Measurements from ENCODE around the gene TPX2. TPM values are rescaled to one million over a fixed set of nuclear protein-coding genes. Genes with fewer than 3 reads are reported as not detected.

TPX2 gene
- polyA plus RNA-seq, 1 donor, result 21.5 TPM

GRCh38 chr20:31831211-31831610, 92.1 kb downstream of the TPX2 start:
- DNase-seq (ENCODE audit: low read depth), result no peak

DNA sequence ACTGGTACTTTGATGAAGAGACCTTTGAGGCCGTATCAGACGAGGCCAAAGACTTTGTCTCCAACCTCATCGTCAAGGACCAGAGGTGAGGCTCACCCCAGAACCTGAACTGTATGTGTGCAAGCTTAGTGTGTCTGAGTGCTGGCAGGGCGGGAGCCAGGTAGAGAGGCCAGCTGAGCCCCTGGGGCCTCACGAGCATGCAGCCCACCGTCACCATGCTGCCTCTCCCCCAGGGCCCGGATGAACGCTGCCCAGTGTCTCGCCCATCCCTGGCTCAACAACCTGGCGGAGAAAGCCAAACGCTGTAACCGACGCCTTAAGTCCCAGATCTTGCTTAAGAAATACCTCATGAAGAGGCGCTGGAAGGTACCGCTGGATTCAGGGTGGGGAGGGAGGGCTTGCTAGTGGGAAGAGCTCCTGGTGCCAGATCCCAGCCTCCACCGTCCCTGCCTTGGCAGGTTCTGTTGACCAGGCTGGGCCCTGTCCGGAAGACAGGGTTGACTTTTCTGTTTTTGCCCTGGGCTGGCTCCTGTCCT, 92.7 kb downstream of the TPX2 start:
- no peak for DNase-seq (ENCODE audit: low read depth)

DNA sequence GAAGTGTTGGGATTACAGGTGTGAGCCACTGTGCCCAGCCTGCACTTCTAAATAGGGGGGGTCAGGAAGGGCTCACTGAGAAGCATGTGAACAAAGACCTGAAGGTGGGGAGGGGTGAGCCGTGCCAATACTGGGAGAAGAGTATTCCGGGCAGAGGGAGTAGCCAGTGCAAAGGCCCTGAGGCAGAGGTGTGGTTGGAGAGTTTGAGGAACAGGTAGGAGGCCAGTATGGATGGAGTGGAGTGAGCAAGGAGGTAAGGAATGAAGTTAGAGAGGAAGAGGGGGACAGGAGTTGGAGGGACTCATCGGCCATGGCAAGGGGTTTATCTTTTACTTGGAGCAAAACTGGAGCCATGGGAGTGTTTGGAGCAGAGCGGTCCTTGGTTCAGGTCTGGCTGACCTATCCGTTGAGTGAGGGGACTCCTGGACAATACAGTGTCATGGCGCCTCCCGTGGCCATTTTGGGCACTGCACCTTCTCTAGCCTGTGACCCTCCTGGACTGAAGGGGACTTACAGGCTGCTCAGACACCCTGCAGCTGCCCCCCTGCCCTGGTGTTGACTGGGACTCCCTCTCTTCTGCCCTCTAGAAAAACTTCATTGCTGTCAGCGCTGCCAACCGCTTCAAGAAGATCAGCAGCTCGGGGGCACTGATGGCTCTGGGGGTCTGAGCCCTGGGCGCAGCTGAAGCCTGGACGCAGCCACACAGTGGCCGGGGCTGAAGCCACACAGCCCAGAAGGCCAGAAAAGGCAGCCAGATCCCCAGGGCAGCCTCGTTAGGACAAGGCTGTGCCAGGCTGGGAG, 94.2 kb downstream of the TPX2 start:
- DNase-seq (ENCODE audit: low read depth), result no peak

DNA sequence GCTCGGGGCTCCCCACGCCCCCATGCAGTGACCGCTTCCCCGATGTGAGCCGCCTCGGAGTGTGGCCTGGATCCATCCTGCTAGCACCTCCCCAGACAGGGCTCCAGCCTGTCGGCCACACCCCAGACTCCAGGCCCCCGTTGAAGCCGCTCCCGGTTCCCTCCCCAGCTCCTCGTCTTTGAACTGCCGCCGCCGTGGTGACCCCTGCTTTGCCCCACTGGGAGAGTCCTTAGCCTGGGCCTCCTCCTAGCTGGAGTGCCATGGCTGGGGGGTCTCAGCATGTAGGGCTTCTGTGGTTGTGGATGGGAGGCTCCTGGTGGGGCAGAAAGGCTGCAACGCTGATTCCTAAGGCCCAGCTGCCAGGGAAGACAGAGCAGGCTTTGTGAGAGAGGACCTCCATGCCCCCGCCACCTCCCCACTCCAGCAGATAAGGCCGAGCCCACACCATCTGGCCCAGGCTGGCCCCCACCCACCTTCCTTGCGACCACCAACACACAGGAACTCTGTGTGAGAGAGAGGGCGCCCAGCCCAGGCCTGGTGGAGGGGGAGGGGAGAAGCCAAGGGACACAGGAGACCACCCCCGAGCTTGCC, 94.9 kb downstream of the TPX2 start:
- no peak for DNase-seq (ENCODE audit: low read depth)

- no peak for DNase-seq (ENCODE audit: low read depth)
Measured at GRCh38 chr20:31835554-31835953, 96.5 kb downstream of the TPX2 start.

GRCh38 chr20:31835977-31836852, 97.1 kb downstream of the TPX2 start:
- no peak for DNase-seq (ENCODE audit: low read depth)

DNA sequence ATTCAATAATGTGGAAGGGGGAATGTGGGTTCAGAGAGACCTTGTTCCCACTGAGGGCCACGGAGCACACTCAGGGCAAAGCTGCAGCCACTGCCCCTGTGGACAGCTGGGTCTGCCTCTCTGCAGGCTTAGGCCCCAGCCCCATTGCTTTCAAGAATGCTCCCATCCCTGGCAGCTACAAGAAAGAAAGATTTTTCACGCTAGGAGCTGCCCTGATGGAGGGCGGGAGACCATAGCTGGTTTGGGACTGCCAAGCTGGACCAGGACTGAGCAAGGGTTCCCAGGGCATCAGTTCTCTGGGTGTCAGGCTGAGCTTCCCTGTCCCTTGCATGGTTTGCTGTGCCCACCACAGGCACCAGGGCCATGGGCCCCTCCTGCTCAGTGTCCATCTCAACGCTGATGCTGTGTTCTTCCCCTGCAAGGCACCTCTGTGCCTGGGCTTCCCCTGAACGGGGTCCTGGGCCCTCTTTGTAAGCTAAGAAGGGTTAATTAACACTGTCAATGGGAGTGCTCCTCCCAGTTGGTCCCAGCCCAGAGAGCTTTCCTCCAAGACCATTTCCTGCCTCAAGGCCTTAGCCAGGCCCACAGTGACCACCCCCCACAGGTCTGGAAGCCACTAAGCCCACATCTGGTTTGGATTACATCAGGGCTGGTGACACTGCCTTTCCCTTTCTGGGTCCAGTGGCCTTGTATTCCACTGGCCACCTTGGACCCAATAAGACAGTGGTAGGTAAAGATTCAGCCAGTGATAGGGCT, 97.9 kb downstream of the TPX2 start:
- no peak for DNase-seq (ENCODE audit: low read depth)

- DNase-seq (ENCODE audit: low read depth), result no peak
Measured at GRCh38 chr20:31837896-31838397, 98.9 kb downstream of the TPX2 start.

GRCh38 chr20:31838646-31839292, 99.7 kb downstream of the TPX2 start:
- DNase-seq (ENCODE audit: low read depth), result no peak

GRCh38 chr20:31839782-31840487, 100.8 kb downstream of the TPX2 start:
- DNase-seq (ENCODE audit: low read depth), result no peak

DNA sequence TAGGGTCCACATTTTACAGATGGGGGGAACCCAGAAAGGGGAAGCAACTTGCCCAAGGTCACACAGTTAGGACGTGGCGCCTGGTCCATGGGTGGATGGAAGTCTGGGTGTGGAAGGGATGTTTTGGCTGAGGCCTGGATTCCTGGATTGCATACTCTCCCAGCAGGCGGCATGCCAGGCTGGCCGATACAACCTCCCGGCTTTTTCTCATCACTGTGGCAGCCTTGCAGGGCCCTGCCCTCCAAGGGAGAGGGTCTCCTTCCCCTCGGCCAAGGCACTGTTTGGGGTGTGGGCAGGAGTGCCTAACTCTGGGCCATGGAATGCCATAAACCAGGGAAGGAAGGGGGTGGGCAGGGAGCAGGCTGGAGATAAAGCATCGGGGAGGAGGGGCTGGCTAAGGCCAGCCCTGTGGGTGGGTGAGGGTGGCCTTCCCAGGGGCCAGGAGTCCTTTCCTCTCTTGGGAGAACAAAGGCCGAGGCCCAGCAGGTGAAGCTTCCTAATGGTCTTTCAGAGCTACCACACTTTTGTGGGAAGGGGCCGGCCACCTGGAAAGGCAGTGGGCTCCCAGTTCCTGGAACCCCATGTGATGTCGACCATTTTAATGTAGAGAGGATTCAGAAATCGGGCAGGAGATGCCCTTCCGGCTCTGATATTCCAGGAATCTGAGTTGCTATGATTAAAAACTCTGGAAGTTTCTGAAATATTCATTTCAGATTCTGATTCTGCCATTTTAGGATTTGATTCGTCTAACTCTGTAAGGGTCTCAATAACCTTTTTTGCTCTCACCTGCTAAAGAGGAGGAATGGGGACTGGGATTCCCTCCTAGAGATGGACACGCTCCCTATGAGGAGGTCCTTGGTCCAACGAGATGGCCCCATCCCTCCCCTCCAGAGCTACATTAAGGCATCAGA, 102.1 kb downstream of the TPX2 start:
- DNase-seq (ENCODE audit: low read depth), result no peak

GRCh38 chr20:31841928-31842327, 102.8 kb downstream of the TPX2 start:
- DNase-seq (ENCODE audit: low read depth), result no peak

DNA sequence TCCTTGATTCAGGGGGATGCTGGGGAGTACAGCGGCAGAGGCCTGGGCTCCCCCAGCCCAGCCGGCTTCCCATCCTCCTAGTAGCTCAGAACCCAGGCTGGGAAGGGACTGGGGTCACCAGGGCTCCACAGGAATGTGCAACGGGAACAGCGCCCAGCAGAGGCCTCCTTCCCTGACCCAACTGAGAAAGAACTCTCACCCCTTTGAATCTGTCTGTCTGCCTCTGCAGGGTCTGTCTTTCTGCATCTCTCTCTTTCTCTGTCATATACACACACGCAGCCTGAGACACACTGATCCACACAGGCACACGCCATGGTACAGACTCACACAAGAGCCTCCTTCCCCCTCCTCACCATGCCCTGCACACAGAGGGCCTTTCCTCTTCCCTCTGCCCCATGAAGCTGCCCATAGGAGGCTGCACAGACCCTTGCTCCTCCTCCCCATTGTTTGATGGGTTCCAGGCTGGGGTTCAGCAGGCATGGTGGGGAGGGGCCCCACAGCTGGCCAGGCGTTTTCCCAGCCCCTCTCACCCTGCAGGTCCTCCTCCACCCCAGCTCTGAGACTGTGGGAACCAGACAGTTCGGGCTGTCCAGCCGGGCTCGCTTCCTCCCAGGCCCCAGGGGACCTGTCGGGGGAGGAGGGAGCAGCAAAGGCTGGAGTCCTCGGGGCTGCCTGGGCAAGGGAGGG, 103.5 kb downstream of the TPX2 start:
- no peak for DNase-seq (ENCODE audit: low read depth)

DNA sequence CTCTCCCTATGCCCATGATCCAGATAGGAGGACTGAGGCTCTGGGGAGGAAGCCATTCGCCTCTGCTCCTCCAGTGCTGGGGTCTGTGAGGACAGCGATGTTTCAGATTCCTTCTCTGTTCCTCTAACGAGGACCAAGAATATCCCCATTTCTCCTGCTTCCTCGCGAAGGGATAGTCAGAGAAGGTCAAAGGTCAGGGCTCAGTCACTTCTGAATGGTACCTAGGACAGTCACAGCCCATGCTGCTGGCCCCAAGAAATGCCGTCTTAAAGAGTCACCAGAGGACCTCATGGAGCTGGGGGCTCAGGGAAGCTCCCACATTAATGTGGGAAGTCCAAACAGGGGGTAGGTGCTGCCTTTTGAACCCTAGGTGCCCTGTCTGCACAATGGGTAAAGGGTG, 104.2 kb downstream of the TPX2 start:
- no peak for DNase-seq (ENCODE audit: low read depth)

- no peak for DNase-seq (ENCODE audit: low read depth)
Measured at GRCh38 chr20:31843881-31844280, 104.8 kb downstream of the TPX2 start.

DNA sequence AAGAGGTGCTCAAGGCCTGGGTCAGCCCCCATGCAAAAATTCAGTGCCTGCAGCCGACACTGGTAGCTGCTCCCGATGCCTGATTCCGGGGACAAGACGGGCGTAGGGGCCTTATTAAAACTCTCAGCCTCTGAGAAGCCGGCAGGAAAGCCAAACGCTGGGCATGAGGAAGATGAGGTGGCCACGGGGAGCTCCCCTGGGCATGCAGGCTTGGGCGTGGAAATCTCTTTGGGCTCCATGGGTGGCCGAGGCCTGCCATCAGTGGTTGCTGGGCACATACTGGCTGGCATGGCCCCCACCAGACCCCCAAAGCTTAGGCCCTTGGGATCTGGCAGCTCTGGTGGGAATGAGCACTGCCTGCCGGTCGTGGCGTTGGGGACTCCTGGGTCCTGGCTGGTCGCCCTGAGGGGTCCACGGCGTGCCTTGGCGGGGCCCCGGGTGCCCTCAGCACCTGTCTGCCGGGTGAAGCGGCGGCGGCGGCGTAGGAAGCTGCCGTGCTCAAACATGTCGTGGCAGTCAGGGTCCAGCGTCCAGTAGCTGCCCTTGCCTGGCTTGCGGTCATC, 105.7 kb downstream of the TPX2 start:
- DNase-seq (ENCODE audit: low read depth), result no peak

GRCh38 chr20:31845300-31845863, 106.3 kb downstream of the TPX2 start, which contains the start of gene FOXS1:
Gene FOXS1 (minus strand): TSS chr20:31845604. CDS start chr20:31845542, 62 bp downstream.
- DNase-seq (ENCODE audit: low read depth), result no peak

GRCh38 chr20:31846793-31847138, 107.7 kb downstream of the TPX2 start:
- no peak for DNase-seq (ENCODE audit: low read depth)
